H1 (cell line): ENCODE data around the gene RAB35. TPM values are rescaled to one million over a fixed set of nuclear protein-coding genes. Genes with fewer than 3 reads are reported as not detected.

Source experiments
- CTCF ChIA-PET: fragments of 300-600 bp; sonication (Branson Sonifier 250); formaldehyde crosslinking; loops from one replicate; lab custom pipeline; 2021; ENCODE audit not compliant: partially characterized antibody; lab: Charles Lee
- POLR2A ChIA-PET: fragments of 300-600 bp; sonication (Branson Sonifier 250); formaldehyde crosslinking; loops from one replicate; lab custom pipeline; 2021; ENCODE audit warnings: inconsistent platforms; ENCODE audit not compliant: partially characterized antibody; lab: Charles Lee
- DNase-seq, 2 experiments: peaks; one replicate each; pipeline versions ENCODE4 v3.0.0 to v3.0.0-alpha.2; 2010 to 2022; ENCODE audit warnings: low spot score in 2 of 2, low read depth in 1 of 2, mixed read lengths in 1 of 2
- FAIRE-seq: peaks from 2 replicates; lab custom pipeline; 2011; peaks lifted over from hg19 to GRCh38; lab: Jason Lieb, UNC
- H2AFZ ChIP-seq: 2 replicates; pipeline ENCODE4 v1.8.1; 2012; ENCODE audit warnings: low read length, inconsistent platforms
- H2AK5ac ChIP-seq: 2 replicates; pipeline ENCODE4 v1.6.1; 2013; ENCODE audit warnings: low read depth, low read length
- H2BK120ac ChIP-seq: replicated peaks from 2 replicates; pipeline ENCODE3; 2013; ENCODE audit warnings: low read depth, low read length, inconsistent platforms
- H2BK12ac ChIP-seq: 2 replicates; pipeline ENCODE4 v1.6.1; 2013; ENCODE audit warnings: low read depth, low read length
- H2BK15ac ChIP-seq: 2 replicates; pipeline ENCODE4 v1.6.1; 2013; ENCODE audit warnings: low read length
- H2BK20ac ChIP-seq: 2 replicates; pipeline ENCODE4 v1.6.1; 2013; ENCODE audit warnings: low read length
- H2BK5ac ChIP-seq: 2 replicates; pipeline ENCODE4 v1.6.1; 2013; ENCODE audit warnings: low read depth, low read length
- H3K14ac ChIP-seq: 2 replicates; pipeline ENCODE4 v1.6.1; 2013; ENCODE audit warnings: inconsistent platforms; ENCODE audit not compliant: insufficient read length
- H3K18ac ChIP-seq: 2 replicates; pipeline ENCODE4 v1.6.1; 2013; ENCODE audit warnings: low read length; ENCODE audit errors: extremely low read depth
- H3K23ac ChIP-seq: 2 replicates; pipeline ENCODE4 v1.6.1; 2013; ENCODE audit warnings: inconsistent platforms; ENCODE audit not compliant: insufficient read length
- H3K23me2 ChIP-seq: 2 replicates; pipeline ENCODE4 v1.6.1; 2013; ENCODE audit warnings: low read depth, low read length
- H3K27ac ChIP-seq: 2 replicates; pipeline ENCODE4 v1.6.1; 2011; ENCODE audit warnings: low read depth, low read length, inconsistent platforms
- H3K27me3 ChIP-seq, 4 experiments: replicated peaks in 1 of 4; 1 replicate in 1 of 4; 2 replicates in 3 of 4; pipeline versions ENCODE4 v1.6.1 to v1.8.1; 2011 to 2013; ENCODE audit warnings: low read length in 3 of 4, mild to moderate bottlenecking in 3 of 4, inconsistent platforms in 2 of 4, mixed read lengths in 2 of 4, moderate library complexity in 1 of 4; ENCODE audit not compliant: control insufficient read depth in 3 of 4, insufficient read depth in 3 of 4; ENCODE audit errors: extremely low read depth in 1 of 4
- H3K36me3 ChIP-seq, 4 experiments: 2 replicates each; pipeline versions ENCODE4 v1.6.1 to v1.8.1; 2011 to 2013; ENCODE audit warnings: mild to moderate bottlenecking in 4 of 4, low read length in 3 of 4, moderate library complexity in 2 of 4, control low read depth in 1 of 4, inconsistent platforms in 1 of 4; ENCODE audit not compliant: insufficient read depth in 4 of 4, control insufficient read depth in 2 of 4
- H3K4ac ChIP-seq: replicated peaks from 2 replicates; pipeline ENCODE3; 2013; ENCODE audit warnings: low read length, low read depth, mixed read lengths, inconsistent platforms; ENCODE audit not compliant: insufficient read length
- H3K4me1 ChIP-seq, 4 experiments: replicated peaks in 1 of 4; 1 replicate in 1 of 4; 2 replicates in 3 of 4; pipeline versions ENCODE4 v1.6.1 to v1.8.1; 2011 to 2013; ENCODE audit warnings: low read length in 3 of 4, inconsistent platforms in 2 of 4, mixed read lengths in 1 of 4; ENCODE audit not compliant: insufficient read depth in 4 of 4, control insufficient read depth in 3 of 4
- H3K4me2 ChIP-seq, 2 experiments: 2 replicates each; pipeline versions ENCODE4 v1.6.1 to v1.8.1; 2011 to 2013; ENCODE audit warnings: low read depth in 2 of 2, low read length in 2 of 2, control low read depth in 1 of 2, inconsistent platforms in 1 of 2, mild to moderate bottlenecking in 1 of 2; ENCODE audit not compliant: insufficient read depth in 1 of 2
- H3K4me3 ChIP-seq, 4 experiments: fragments of 200-600, 300-600 bp in 1 of 4; sonication (generic), shearing (Covaris generic), sonication (Bioruptor Twin) in 1 of 4; 2 replicates each; pipeline versions ENCODE4 v1.5.1 to v1.8.1; 2011 to 2016; ENCODE audit warnings: low read length in 4 of 4, low read depth in 3 of 4, control low read depth in 2 of 4, inconsistent platforms in 2 of 4, mild to moderate bottlenecking in 2 of 4, mixed read lengths in 1 of 4, moderate library complexity in 1 of 4; ENCODE audit not compliant: insufficient read depth in 2 of 4; ENCODE audit errors: extremely low read depth in 1 of 4
- H3K56ac ChIP-seq: replicated peaks from 2 replicates; pipeline ENCODE3; 2013; ENCODE audit warnings: low read depth, mild to moderate bottlenecking, mixed read lengths, low read length, inconsistent platforms; ENCODE audit not compliant: insufficient read length
- H3K79me1 ChIP-seq: 2 replicates; pipeline ENCODE4 v1.6.1; 2013; ENCODE audit warnings: low read depth, low read length, control low read depth
- H3K79me2 ChIP-seq, 2 experiments: 2 replicates each; pipeline versions ENCODE4 v1.6.1 to v1.8.1; 2012 to 2013; ENCODE audit warnings: low read length in 2 of 2, mild to moderate bottlenecking in 2 of 2, inconsistent platforms in 1 of 2; ENCODE audit not compliant: insufficient read depth in 2 of 2, control insufficient read depth in 1 of 2
- H3K9ac ChIP-seq, 4 experiments: replicated peaks in 1 of 4; 1 replicate in 1 of 4; 2 replicates in 3 of 4; pipeline versions ENCODE4 v1.6.1 to v1.8.1; 2011 to 2013; ENCODE audit warnings: low read depth in 3 of 4, low read length in 3 of 4, control low read depth in 2 of 4, mild to moderate bottlenecking in 2 of 4, moderate library complexity in 2 of 4, inconsistent platforms in 1 of 4; ENCODE audit errors: extremely low read depth in 1 of 4
- H3K9me3 ChIP-seq, 2 experiments: 2 replicates each; pipeline versions ENCODE4 v1.6.1 to v1.8.1; 2012 to 2013; ENCODE audit warnings: mild to moderate bottlenecking in 2 of 2, moderate library complexity in 2 of 2, control low read depth in 1 of 2, inconsistent platforms in 1 of 2, low read depth in 1 of 2, low read length in 1 of 2, mixed read lengths in 1 of 2; ENCODE audit not compliant: insufficient read depth in 2 of 2
- H4K20me1 ChIP-seq, 2 experiments: replicated peaks in 1 of 2; 2 replicates each; pipeline versions ENCODE3 to v1.8.1; 2011 to 2013; ENCODE audit warnings: inconsistent platforms in 2 of 2, low read length in 2 of 2, mild to moderate bottlenecking in 1 of 2; ENCODE audit not compliant: insufficient read depth in 2 of 2, control insufficient read depth in 1 of 2
- H4K5ac ChIP-seq: 2 replicates; pipeline ENCODE4 v1.6.1; 2013; ENCODE audit warnings: low read length, low read depth, mixed read lengths, inconsistent platforms; ENCODE audit not compliant: insufficient read length
- H4K8ac ChIP-seq: 2 replicates; pipeline ENCODE4 v1.8.0; 2013; ENCODE audit warnings: mild to moderate bottlenecking, moderate library complexity, low read length, inconsistent platforms; ENCODE audit not compliant: insufficient read depth; ENCODE audit errors: extremely low read depth
- H4K91ac ChIP-seq: replicated peaks from 2 replicates; pipeline ENCODE3; 2013; ENCODE audit warnings: low read length, mixed read lengths, inconsistent platforms; ENCODE audit not compliant: insufficient read length
- WGBS, 2 experiments: shearing (Covaris generic) in 1 of 2; methylation state at CpG; one replicate each; pipeline versions ENCODE4 v1.1.6 to v1.1.7; 2013 to 2015; ENCODE audit warnings: low lambda C conversion rate in 2 of 2, mixed read lengths in 2 of 2, inconsistent platforms in 1 of 2, low coverage in 1 of 2, missing lambda C conversion rate in 1 of 2; ENCODE audit not compliant: insufficient replicate concordance in 2 of 2, insufficient coverage in 1 of 2, insufficient read length in 1 of 2; ENCODE audit errors: extremely low coverage in 1 of 2, missing lambda C conversion rate in 1 of 2; 5-methylcytosine and 5-hydroxymethylcytosine counted together
- polyA plus RNA-seq, 7 experiments: library from polyadenylated mRNA; depleted of rRNA in 3 of 7; stranded (reverse) in 5 of 7; unstranded in 2 of 7; fragments of >200 nt in 5 of 7; fragments of 200-250 nt in 2 of 7; gene quantifications; 1 replicate in 5 of 7; 2 replicates in 1 of 7; 4 replicates in 1 of 7; pipeline versions ENCODE4 v1.2.1 to v1.2.3, GENCODE V29; 2011 to 2013; ENCODE audit warnings: missing spikeins in 2 of 7, mixed read lengths in 2 of 7
- total RNA-seq: library from RNA; stranded (reverse); fragmentation: NEBNext Ultra II Directional; extraction: Animal tissue kit (Norgen Biotek cat#: 25700); gene quantifications from 2 replicates; pipeline ENCODE4 v1.2.1, GENCODE V29; 2021

RAB35 gene
- total and polyA plus RNA-seq, 2 of the 8 experiments (the other 6 are each of a cell fraction or from before 2014, with no cell fraction given), result 33.4 to 39.0 TPM

DNA sequence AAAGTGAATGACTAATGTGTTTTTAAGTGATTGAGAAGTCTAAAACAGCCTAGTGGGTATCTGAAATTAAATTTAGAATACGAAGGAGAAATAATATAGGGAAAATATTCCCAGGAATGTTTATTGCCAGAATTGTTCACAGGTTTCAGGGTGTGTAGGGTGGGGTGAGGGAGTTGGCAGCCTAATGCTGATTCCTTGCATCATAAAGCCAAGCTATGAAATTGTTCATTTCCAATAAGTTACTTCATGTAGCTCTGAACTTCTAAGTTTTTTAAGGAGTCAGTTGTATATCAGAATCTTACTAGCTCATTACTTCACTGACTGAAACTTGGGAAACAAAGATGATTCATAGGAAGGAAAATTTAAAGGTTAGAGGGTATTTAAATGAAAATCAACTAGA is 56.4 kb downstream of the RAB35 start:
- H3K4me2 ChIP-seq, result no peak overlapping the region
- no peaks in the 10 kb centered on the region for H3K79me1 ChIP-seq
- no peaks in the 10 kb centered on the region for H3K23me2 ChIP-seq
- H3K36me3 ChIP-seq, result no peaks in the 10 kb centered on the region; a peak in 2 of 8 replicates
- H3K79me2 ChIP-seq, result no peaks in the 10 kb centered on the region
- no peak overlapping the region for H2BK15ac ChIP-seq
- H3K4ac ChIP-seq, result no peak overlapping the region
- no peak overlapping the region for H3K9ac ChIP-seq
- WGBS, 2 experiments, result 92% methylated on average over 1 of the region's 1 CpG; no CpG with 5 or more reads in 1 of the 2 experiments
- H3K4me3 ChIP-seq, result no peak overlapping the region
- no peak overlapping the region for H3K27ac ChIP-seq
- H4K8ac ChIP-seq, result no peak overlapping the region
- POLR2A ChIA-PET, result no interaction called here
- no peak overlapping the region for H2BK120ac ChIP-seq
- H4K91ac ChIP-seq, result no peak overlapping the region
- no peak overlapping the region for H3K18ac ChIP-seq
- H2BK20ac ChIP-seq, result no peak overlapping the region
- H2AK5ac ChIP-seq, result no peak overlapping the region
- DNase-seq, result no peak
- H4K20me1 ChIP-seq, result no peaks in the 10 kb centered on the region
- H2BK12ac ChIP-seq, result no peak overlapping the region
- H3K27me3 ChIP-seq, result no peaks in the 10 kb centered on the region
- FAIRE-seq, result no peak
- no peaks in the 10 kb centered on the region for H3K9me3 ChIP-seq
- no peak overlapping the region for H2AFZ ChIP-seq
- H3K14ac ChIP-seq, result no peak overlapping the region
- no peak overlapping the region for H4K5ac ChIP-seq
- H3K23ac ChIP-seq, result no peak overlapping the region
- no peak overlapping the region for H2BK5ac ChIP-seq
- peaks cover 0 to 4% (median 1%) of the 10 kb centered on the region in 4 experiments; a peak in 2 of 7 replicates for H3K4me1 ChIP-seq
- CTCF ChIA-PET, result interaction anchor here (0.7 kb wide), 1 partner anchor 19 kb away, joined by 3 read pairs; no protein-coding TSS in a partner anchor
- H3K56ac ChIP-seq, result no peak overlapping the region
